ENCODE data around the gene FBXO45. TPM values are rescaled to one million over a fixed set of nuclear protein-coding genes. Genes with fewer than 3 reads are reported as not detected.

FBXO45 gene
- total RNA-seq, 1 experiment from 2014 or later: 18.6 TPM

- peaks cover 7% of the 10 kb centered on the region for H3K27me3 Mint-ChIP-seq (ENCODE audit: low read depth)
- H3K79me2 ChIP-seq (ENCODE audit: insufficient read depth, low read length): no peaks in the 10 kb centered on the region
- H3K9me3 Mint-ChIP-seq: peaks cover 19 to 24% of the 10 kb centered on the region in 2 experiments
Observed at GRCh38 chr3:196525141-196525540, 43.3 kb upstream of the FBXO45 start.

More at GRCh38 chr3:196525141-196525540, 43.3 kb upstream of the FBXO45 start:
- no peak overlapping the region for H3K27ac ChIP-seq (ENCODE audit: insufficient read length, low read depth, low read length)
- no peaks in the 10 kb centered on the region for H3K4me1 ChIP-seq (ENCODE audit: insufficient read depth, low read length)
- H3K79me1 ChIP-seq (ENCODE audit: insufficient read depth, low read depth, low read length, poor library complexity, severe bottlenecking): no peaks in the 10 kb centered on the region
- TF ChIP-seq, protein P1, sequence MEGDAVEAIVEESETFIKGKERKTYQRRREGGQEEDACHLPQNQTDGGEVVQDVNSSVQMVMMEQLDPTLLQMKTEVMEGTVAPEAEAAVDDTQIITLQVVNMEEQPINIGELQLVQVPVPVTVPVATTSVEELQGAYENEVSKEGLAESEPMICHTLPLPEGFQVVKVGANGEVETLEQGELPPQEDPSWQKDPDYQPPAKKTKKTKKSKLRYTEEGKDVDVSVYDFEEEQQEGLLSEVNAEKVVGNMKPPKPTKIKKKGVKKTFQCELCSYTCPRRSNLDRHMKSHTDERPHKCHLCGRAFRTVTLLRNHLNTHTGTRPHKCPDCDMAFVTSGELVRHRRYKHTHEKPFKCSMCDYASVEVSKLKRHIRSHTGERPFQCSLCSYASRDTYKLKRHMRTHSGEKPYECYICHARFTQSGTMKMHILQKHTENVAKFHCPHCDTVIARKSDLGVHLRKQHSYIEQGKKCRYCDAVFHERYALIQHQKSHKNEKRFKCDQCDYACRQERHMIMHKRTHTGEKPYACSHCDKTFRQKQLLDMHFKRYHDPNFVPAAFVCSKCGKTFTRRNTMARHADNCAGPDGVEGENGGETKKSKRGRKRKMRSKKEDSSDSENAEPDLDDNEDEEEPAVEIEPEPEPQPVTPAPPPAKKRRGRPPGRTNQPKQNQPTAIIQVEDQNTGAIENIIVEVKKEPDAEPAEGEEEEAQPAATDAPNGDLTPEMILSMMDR (conservative IDR thresholded peaks at IDR 0.05): no peak
- H2BK20ac ChIP-seq (ENCODE audit: low read depth, low read length, poor library complexity, severe bottlenecking): no peak overlapping the region
- no peak overlapping the region for H2BK5ac ChIP-seq (ENCODE audit: insufficient read length, low read length)
- H2AFZ ChIP-seq (ENCODE audit: low read length): no peak overlapping the region
- no peak overlapping the region for H2BK15ac ChIP-seq (ENCODE audit: low read depth, low read length)
- no peak overlapping the region for H2AK5ac ChIP-seq (ENCODE audit: insufficient read length, low read length)
- H3K9ac ChIP-seq (ENCODE audit: extremely low read depth, insufficient read length, low read length): no peak overlapping the region
- no peaks in the 10 kb centered on the region for H3K27me3 ChIP-seq (ENCODE audit: insufficient read depth, low read length)
- no peak overlapping the region for H4K5ac ChIP-seq (ENCODE audit: insufficient read length, low read depth, low read length)
- H3K4ac ChIP-seq (ENCODE audit: low read depth, low read length): no peak overlapping the region
- Mint-ChIP-seq H3K36me3 (ENCODE audit: insufficient read depth in 1 of 3, low read depth in 3 of 3) (peaks cover 13 to 16% (median 16%) of the 10 kb centered on the region in 3 experiments), H3K27ac (no peak overlapping the region), H3K4me3 (no peak overlapping the region), H3K4me1 (peaks cover 3% of the 10 kb centered on the region in 2 experiments; a peak in 3 of 4 replicates)
- no peak for DNase-seq
- H2BK12ac ChIP-seq (ENCODE audit: insufficient read length, low read depth, low read length): no peak overlapping the region
- H3K9me3 ChIP-seq (ENCODE audit: control insufficient read depth, low read depth, low read length): peaks cover 6% of the 10 kb centered on the region
- H3K14ac ChIP-seq (ENCODE audit: insufficient read depth, low read length): no peak overlapping the region
- H4K91ac ChIP-seq (ENCODE audit: insufficient read length, low read depth, low read length): no peak overlapping the region
- no peaks in the 10 kb centered on the region for H3K23me2 ChIP-seq (ENCODE audit: insufficient read length, low read depth, low read length, poor library complexity, severe bottlenecking)
- WGBS (ENCODE audit: extremely low coverage, insufficient read length, low lambda C conversion rate): no CpG with 5 or more reads among the region's 4 CpGs
- no peak overlapping the region for H3K18ac ChIP-seq (ENCODE audit: insufficient read length, low read depth, low read length)
- H4K8ac ChIP-seq (replicated peaks; ENCODE audit: insufficient read length, low read depth, low read length): no peak overlapping the region
- no peak overlapping the region for H3K56ac ChIP-seq (ENCODE audit: insufficient read length, low read depth, low read length)
- no peak overlapping the region for H2BK120ac ChIP-seq (ENCODE audit: low read depth, low read length, poor library complexity, severe bottlenecking)
- H3K4me2 ChIP-seq (ENCODE audit: insufficient read depth, insufficient read length, low read length): no peak overlapping the region
- H4K20me1 ChIP-seq (ENCODE audit: control insufficient read depth, insufficient read depth, insufficient read length): no peaks in the 10 kb centered on the region
- H3K23ac ChIP-seq (ENCODE audit: insufficient read length, low read depth, low read length): no peak overlapping the region
- no peak overlapping the region for H3T11ph ChIP-seq (ENCODE audit: low read length)

Measured in H9 (cell line).